IPS-NIHi7 (cell line): ENCODE measurements around the gene QRICH1.

Experiments used
- DNase-seq: peaks from one replicate; pipeline ENCODE4 v3.0.0; 2012; ENCODE audit warnings: mixed read lengths; ENCODE audit errors: extremely low spot score

QRICH1 gene

DNA sequence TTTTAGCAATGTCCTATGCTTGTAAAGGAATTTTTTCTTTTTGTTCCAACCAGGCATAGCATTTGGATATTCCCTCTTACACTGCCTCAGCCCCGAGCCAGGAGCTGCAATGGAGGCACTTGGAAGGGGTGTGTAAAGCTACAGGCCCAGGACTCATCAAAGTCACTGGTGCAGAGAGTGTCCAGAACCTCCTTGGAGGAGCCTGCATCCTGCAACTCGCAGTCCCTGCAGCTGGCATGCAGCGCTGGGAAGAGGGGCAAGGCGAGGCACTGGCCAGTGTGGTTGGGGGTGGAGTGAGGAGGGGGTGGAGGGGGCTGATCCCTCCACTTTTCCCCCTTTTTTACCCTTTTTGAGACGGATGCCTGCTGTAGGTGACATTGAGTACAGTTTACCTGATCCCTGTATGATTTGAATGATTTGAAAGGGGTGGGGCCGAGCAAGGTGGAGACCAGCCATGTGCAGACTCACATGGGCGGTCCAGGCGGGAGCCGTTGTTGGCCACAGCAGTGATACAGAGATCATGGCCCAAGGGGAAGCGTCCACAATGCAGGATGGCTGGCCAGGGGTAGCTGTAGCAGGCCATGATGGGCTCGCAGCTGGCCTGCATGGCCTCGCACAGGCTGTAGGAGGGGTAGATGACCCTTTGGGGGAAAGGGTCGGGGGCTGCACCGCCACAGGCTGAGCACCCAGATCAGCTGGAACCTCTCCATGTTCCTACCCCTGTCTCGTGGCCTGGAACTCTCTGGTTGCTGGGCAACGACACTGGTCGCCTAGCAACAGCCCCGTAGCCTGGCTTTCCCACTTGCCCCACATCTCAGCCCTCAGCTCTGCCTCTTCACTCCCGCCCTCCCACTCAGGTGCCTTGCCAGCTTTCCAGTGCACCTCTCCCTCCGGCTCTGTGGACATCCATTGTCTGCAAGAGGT is 95.9 kb downstream of the QRICH1 start:
- DNase-seq = peak; percentile 32

DNA sequence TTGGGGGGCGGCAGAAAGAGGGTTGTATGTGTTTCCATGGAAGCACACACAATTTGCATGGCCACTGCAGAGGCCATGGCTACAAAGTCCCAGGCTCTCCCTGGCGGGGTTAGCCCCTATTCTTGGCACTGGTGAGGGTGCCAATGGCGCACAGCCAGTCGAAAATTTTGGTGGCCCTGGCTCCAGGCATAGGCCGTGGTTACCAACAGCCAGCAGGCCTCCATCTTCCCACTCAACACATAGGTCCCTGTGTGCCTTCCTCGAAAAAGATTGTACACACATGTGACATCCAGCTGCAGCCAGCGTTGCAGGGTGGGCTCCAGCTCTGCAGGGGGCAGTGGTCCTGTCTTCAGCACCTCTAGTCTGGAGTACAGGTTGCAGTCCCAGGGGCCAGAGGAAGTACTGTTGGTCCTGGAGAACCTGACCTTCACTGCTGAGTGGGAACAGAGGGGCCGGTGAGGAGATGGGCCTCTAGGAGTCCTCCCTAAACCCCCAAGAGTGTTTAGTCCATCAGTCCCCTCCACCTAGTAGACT is 96.7 kb downstream of the QRICH1 start:
- DNase-seq = no peak

DNA sequence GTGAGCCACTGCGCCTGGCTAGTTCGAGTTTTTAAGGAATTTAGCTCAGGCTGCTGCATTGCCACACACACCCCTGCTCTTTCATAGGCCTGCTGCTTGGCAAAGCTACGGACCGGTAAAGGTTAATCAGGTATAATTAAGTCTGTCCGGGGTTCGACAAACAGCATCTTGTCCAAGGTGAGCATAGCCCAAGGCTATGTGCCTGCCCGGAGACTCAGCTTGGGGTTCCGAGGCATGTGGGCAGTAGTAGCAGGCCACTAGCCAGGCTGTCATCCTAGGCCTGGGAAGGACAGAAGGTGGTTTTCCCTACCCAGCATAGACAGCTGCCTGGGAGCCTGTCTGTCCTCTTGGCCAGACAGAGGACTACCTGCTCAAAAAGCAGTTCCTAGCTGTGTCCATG is 97.2 kb downstream of the QRICH1 start:
- DNase-seq = no peak

DNA sequence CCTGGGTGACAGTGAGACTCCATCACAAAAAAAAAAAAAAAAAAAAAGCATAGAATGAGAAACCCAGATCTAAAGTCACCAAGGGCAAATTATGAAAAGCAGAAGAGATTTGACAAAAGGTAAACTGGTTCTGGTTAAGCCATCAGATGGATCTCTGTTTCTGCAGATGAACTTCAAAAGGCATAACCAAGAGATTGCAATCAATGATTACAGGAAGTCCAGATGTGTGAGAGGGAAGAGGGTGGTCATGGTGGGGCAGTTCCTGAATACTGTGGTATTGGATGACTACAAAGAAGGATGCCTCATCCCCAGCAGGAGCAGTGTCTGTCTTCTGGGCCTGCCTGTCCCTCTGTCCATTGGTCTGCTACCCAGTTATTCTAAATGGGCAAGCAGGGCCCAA is 100.0 kb downstream of the QRICH1 start:
- DNase-seq = no peak

DNA sequence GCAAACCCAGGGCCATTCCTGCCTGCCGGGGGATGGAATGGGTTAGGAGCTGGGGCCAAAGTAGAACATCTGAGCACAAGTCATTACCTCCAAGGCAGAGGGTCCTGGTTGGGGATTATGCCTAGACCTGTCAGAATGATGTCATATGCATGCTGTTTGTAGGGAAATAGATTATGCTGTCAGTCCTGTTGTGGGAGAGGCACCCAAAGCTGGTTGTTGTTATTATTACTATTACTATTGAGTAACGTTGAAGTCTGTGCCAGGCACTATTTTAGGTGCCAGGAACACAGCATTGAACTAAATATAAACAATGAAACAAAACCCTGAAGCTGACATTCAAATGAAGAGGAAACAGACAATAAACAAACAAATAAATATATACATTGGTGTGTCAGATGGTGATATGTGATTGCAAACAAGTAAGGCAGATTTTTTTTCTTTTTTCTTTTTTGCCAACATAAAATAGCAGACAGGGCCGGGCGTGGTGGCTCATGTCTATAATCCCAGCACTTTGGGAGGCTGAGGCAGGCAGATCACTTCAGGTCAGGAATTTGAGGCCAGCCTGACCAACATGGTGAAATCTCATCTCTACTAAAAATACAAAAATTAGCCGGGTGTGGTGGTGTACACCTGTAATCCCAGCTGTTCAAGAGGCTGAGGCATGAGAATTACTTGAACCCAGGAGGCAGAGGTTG is 101.9 kb downstream of the QRICH1 start:
- no peak for DNase-seq

DNA sequence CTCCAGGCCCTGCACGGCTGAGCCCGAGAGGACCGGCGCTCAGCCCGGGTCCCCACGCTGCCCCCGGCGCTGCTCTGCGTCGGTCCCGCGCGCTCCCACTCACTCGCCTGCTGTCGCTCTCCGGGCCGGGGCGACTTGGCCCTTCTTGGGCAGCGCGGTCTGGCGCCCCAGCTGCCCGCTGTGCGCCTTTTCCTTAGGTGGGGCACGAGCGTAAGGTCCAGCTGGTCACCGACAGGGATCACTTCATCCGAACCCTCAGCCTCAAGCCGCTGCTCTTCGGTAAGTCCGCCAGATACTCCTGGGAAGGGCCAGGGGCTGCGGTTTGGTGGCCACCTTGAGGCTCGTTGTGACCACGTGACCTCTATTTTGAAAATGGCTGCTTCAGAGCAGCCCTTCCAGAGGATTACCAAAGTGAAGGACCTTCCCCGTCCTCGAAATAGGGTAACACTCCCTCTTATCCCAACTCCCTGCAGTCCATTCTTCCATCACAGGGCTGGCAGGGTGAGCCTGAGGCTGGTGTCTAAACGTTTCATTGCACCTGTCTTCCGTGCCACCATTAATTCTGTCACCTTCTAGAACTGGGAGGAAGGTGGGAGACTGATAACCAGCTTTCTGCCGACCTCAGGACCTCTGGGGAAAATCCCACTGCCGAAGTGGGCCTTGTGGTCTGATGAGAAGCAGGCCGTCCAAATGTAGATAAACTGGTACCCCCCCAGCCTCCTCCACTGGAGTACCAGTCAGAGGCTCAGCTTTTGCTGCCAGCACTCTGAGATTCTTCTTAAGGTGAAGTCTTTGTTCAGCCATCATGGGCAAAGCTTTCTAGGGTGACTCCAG is 103.0 kb downstream of the QRICH1 start:
- peak; percentile 47 for DNase-seq

DNA sequence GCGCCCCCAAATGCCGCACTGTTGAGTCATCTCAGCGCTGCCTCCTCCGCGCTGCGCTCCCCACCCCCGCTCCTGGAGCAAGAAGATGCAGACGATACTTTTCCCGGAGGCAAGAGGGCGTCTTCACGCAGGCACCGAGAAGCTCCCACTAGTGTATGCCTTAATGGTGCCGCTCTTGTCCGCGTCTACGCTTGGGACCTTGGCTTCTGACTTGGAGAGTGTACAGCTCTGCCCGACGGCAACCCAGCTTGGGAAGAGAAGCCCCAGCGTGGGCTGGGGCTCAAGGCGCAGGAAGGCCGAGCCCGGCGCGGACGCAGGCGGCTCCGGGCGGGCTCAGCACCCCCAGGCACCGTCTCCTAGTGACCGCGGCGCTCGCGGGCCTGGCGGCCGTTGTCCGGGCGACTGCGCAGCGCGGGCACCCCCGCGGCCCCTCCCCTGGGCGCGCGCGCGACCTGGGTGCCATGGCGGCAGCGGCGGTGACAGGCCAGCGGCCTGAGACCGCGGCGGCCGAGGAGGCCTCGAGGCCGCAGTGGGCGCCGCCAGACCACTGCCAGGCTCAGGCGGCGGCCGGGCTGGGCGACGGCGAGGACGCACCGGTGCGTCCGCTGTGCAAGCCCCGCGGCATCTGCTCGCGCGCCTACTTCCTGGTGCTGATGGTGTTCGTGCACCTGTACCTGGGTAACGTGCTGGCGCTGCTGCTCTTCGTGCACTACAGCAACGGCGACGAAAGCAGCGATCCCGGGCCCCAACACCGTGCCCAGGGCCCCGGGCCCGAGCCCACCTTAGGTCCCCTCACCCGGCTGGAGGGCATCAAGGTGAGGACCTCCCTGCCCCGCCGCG is 103.9 kb downstream of the QRICH1 start, which contains the start of gene P4HTM:
P4HTM (plus strand) TSS at position 446 of the 840 bp plus-strand sequence; CDS start at position 462, 16 bp downstream.
- DNase-seq = peak; percentile 83

DNA sequence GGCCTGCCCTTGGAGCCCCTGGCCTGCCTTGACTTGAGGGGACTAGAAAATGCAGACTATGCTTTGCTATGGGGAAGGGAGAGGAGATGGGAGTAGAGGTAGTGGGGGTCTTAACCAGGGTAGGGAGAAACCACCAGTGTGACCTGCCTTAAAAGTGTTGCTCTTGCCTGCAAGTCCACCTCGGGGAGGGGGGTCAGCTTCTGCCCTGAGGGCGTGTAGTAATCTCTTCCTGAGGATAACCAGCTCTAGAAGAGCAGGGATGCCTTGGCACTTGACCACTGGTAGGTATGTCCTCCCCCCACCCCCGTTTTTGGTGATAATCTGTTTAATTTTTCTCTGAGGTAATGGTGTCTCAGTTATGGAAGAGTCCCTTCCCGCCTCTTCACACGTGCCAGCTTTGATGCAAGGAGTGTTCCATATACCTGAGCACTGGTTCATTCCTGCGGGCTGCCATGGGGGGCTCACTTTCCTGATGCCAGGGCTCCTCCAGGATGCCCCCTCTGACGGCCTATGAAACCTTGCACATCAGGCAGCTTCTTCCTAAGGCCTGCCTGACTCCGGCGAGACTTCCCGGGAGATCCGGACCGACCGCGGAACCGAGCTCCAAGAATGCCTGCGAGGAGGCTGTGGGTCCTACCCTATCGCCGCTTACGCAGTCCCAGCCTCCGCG is 104.6 kb downstream of the QRICH1 start:
- DNase-seq = no peak

DNA sequence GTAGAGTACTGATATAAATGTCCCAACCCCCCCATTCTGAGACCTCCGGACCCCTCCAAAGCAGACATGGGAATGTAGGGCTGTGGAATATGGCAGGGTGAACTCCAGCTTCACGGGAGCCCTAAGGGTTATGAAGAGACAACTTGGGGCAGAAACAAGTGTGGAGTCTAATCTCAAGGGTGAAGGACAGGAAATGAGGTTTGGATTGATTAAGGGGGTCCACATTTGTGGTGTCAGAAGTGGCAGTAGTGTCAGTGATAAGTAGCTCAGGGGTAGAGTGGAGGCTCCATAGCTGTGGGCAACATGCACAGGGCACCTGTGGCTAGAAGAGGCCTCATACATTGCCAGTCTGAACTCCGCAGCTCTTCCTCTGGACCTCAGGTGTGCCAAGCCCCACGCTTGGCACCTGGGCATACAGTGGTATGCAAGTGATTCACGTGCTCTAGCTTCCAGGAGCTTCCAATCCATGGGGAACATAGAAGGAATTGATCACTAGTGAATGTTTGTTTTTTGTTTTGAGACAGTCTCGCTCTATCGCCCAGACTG is 108.0 kb downstream of the QRICH1 start:
- DNase-seq = no peak

DNA sequence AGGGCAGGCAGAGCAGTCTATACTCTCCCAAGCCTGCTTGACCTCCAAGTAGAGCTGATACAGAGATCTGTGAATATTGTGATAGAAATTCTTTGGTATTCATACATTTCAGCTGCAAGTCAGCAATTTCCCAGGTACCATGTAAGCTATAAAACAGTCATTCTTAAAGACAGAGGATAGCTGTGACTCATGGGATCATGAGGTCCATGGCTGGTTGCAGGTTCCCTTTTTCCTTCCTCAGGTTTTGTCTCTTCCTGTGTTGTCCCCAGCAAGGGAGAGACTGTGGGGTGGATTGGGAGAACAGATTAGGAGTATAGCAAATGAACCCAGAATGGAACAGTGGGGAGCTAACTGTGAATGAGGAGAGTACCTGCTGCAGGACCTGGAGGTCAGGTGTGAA is 109.2 kb downstream of the QRICH1 start:
- no peak for DNase-seq

DNA sequence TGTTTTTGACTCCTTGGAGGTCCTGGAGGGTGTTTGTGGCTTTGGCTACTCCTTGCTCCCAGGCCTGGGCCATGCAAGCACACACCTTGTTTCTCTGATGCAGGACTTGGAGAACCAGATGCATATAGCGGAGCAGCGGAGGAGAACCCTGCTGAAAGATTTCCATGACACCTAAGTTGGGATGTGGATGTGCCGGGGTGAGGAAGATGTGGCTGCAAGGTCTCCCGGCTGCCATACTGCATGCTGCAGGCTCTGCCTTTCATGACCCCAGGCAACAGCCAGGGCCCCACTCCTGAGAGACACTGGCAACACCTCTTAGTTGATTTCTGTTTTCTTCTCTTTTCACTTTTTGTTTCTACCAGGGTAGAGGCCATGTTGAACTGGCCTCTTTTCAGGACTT is 110.8 kb downstream of the QRICH1 start:
- DNase-seq = no peak

DNA sequence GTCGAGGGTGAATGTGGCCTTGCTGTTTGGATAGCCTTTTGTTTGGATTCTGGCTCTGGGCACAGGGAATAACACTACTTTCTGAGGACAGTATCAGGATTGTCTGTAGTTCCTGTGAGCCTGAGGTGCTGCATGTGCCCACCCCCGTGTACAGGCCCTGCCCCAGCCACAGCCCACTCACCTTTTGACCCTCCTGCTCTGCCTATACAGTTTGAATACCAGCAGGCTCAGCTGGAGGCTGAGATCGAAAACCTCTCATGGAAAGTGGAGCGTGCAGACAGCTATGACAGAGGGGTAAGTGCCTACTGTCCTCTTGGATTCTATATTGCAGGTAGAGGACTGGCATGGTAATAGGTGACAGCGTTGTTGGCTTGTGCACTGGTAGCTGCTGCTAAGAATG is 111.2 kb downstream of the QRICH1 start:
- no peak for DNase-seq

DNA sequence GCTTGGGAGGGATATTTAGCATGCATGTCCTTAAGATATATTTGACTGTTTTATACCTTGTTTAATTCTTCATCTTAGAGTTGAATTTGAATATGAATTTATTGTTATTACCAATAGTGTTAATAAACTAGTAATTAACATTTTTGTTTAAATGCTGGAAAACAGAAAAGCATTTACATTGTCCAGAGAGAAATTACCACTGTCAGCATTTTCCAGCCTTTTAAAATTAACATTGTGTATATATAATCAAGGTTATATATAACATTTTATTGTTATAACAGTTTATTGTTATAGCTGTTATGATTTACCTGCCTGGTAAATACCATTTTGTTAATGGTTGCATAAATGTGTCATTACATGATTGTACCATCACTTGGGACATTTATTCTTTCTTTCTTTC is 111.9 kb downstream of the QRICH1 start:
- no peak for DNase-seq

DNA sequence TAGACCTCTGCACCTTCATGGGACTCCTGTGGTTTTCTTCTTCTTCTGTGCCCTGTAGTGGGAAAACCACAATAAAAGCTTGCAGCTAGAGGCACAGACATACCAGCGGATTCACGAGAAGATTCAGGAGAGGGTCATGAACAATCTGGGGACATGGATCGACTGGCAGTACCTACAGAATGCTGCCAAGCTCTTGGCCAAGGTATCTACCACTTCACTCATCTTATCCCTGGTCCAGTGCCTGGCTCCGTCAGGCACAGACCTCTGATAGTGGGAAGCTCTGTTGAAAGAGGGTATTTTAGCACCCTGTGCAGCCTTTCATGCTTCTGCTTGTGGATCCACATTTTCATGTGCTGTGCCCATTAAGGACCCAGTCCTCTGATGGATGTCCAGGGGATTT is 113.6 kb downstream of the QRICH1 start:
- DNase-seq = no peak
